BJ (cell line): ENCODE data around the gene ATPAF1. TPM values are rescaled to one million over a fixed set of nuclear protein-coding genes. Genes with fewer than 3 reads are reported as not detected.

ENCODE experiments used
- CTCF ChIA-PET: fragments of 350-600 bp; formaldehyde crosslinking; extraction: SDS; loops from one replicate; lab custom pipeline; 2021; ENCODE audit warnings: antibody characterized with exemption, inconsistent platforms; lab: Yijun Ruan, JAX
- POLR2A ChIA-PET: fragments of 300-600 bp; sonication (Branson Sonifier 250); formaldehyde crosslinking; extraction: SDS; loops from one replicate; lab custom pipeline; 2021; ENCODE audit warnings: antibody characterized with exemption; lab: Charles Lee
- DNase-seq: peaks from one replicate; pipeline ENCODE4 v3.0.0-alpha.2; 2011; ENCODE audit warnings: low read depth
- H3K27me3 ChIP-seq: 2 replicates; pipeline ENCODE4 v1.6.0; 2011; ENCODE audit warnings: low read length; ENCODE audit not compliant: control insufficient read depth, insufficient read depth
- H3K36me3 ChIP-seq: 2 replicates; pipeline ENCODE4 v1.5.1; 2011; ENCODE audit warnings: low read length; ENCODE audit not compliant: control insufficient read depth, insufficient read depth
- H3K4me3 ChIP-seq: 2 replicates; pipeline ENCODE4 v1.5.1; 2011; ENCODE audit warnings: low read depth, mild to moderate bottlenecking, control low read depth, low read length
- polyA plus RNA-seq: library from polyadenylated mRNA; depleted of rRNA; stranded (reverse); fragments of >200 nt; gene quantifications from 2 replicates; pipeline ENCODE4 v1.2.3, GENCODE V29; 2011; rRNA removed
- TF ChIP-seq, protein P1 (sequence below): IDR thresholded peaks from 2 replicates; pipeline ENCODE4 v1.5.1; 2011; ENCODE audit warnings: low read depth, mild to moderate bottlenecking, control low read depth, inconsistent platforms, low read length, moderate library complexity; ENCODE audit not compliant: insufficient read depth

The ATPAF1 gene
- polyA plus RNA-seq, 1 experiment: 37.0 TPM

DNA sequence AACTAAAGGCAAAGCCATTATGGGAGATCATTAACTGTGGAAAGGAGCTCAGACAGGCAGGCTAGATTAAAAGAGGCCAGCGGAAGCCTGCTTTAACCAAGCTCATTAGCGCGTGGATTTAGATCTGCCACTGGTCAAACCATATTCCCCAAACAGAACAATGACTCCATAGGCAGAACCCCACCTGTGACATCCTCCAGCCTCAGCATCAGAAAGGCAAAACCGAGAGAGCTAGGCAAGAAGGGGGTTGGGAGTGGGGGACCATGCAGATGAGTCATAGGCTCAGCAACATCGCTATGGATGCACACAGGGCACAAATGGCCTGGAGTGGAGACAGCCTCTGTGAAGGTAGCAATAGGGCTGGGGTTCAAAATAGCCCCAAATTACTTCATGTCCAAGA, 84.7 kb downstream of the ATPAF1 start:
- CTCF ChIA-PET: interaction anchor here (1.0 to 1.2 kb wide), 2 partner anchors 32 to 66 kb away, joined by 3 read pairs; partner anchors contain the start of gene KNCN
- H3K27me3 ChIP-seq: no peaks in the 10 kb centered on the region
- H3K4me3 ChIP-seq: no peak overlapping the region
- POLR2A ChIA-PET: no interaction called here
- H3K36me3 ChIP-seq: peaks cover 14% of the 10 kb centered on the region
- TF ChIP-seq, protein P1, sequence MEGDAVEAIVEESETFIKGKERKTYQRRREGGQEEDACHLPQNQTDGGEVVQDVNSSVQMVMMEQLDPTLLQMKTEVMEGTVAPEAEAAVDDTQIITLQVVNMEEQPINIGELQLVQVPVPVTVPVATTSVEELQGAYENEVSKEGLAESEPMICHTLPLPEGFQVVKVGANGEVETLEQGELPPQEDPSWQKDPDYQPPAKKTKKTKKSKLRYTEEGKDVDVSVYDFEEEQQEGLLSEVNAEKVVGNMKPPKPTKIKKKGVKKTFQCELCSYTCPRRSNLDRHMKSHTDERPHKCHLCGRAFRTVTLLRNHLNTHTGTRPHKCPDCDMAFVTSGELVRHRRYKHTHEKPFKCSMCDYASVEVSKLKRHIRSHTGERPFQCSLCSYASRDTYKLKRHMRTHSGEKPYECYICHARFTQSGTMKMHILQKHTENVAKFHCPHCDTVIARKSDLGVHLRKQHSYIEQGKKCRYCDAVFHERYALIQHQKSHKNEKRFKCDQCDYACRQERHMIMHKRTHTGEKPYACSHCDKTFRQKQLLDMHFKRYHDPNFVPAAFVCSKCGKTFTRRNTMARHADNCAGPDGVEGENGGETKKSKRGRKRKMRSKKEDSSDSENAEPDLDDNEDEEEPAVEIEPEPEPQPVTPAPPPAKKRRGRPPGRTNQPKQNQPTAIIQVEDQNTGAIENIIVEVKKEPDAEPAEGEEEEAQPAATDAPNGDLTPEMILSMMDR: no peak
- DNase-seq: no peak

DNA sequence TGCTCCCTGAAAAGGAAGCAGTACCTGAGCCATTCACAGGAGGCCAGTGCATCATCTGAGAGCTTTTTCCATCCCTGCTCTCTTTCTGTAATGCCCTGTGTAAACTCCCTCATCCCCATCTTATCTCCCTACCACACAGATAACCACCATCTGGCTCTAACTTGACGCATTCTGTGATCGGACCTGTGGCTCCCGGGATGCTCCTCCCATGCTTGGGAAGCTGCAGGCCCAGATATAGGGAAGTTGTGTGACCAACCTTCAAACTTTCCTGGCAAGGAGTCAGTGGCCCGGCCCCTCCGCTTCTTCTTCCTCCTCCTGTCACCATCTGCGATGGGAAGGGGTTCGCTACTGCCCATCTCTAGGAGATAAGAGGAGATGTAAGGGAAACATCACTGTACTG, 85.2 kb downstream of the ATPAF1 start:
- Histone ChIP-seq H3K27me3 (no peaks in the 10 kb centered on the region), H3K4me3 (no peak overlapping the region), H3K36me3 (peaks cover 14% of the 10 kb centered on the region)
- ChIA-PET CTCF (interaction anchor here (0.6 to 1.2 kb wide), 3 partner anchors 21 to 67 kb away, joined by 3 read pairs; partner anchors contain the start of genes KNCN and MKNK1), POLR2A (no interaction called here)
- TF ChIP-seq, protein P1: no peak
- no peak for DNase-seq

Other genes starting within 250 kb of the ATPAF1 start
- gene DMBX1, start 178.5 kb downstream of the ATPAF1 start, polyA plus RNA-seq: not detected in 2 replicates
- not detected in 2 replicates for gene KNCN, start 116.7 kb downstream of the ATPAF1 start, polyA plus RNA-seq
- gene MKNK1, start 64.1 kb downstream of the ATPAF1 start, polyA plus RNA-seq: 25.7 and 30.1 TPM in 2 replicates
- 10.4 and 11.6 TPM in 2 replicates for gene MOB3C, start 51.6 kb downstream of the ATPAF1 start, polyA plus RNA-seq
- 0.07 TPM in 1 of 2 replicates, not detected in the other for gene TEX38, start 3.5 kb upstream of the ATPAF1 start, polyA plus RNA-seq
- 30.4 and 49.4 TPM in 2 replicates for gene EFCAB14, start 50.8 kb upstream of the ATPAF1 start, polyA plus RNA-seq
- not detected in 2 replicates for gene CYP4B1, start 130.7 kb upstream of the ATPAF1 start, polyA plus RNA-seq